Spleen (tissue), 11 donors: ENCODE data around the gene EFCAB11. TPM values are rescaled to one million over a fixed set of nuclear protein-coding genes. Genes with fewer than 3 reads are reported as not detected.

Experiments
- DNase-seq: peaks from one replicate; pipeline ENCODE4 v3.0.0-alpha.2; 2020
- H3K27ac ChIP-seq, 8 donors: fragments of 200-600 bp; sonication (generic) in 7 of 8; 1 replicate in 4 of 8; 2 replicates in 4 of 8; pipeline versions ENCODE4 v1.5.0 to v1.8.0; 2016 to 2021; ENCODE audit warnings: inconsistent platforms in 4 of 8, mild to moderate bottlenecking in 4 of 8, moderate library complexity in 1 of 8
- H3K27me3 ChIP-seq, 7 donors: fragments of 200-600 bp; sonication (generic) in 6 of 7; replicated peaks in 1 of 7; 1 replicate in 4 of 7; 2 replicates in 3 of 7; pipeline versions ENCODE4 v1.5.0 to v1.8.0; 2016 to 2021; ENCODE audit warnings: inconsistent platforms in 3 of 7, mild to moderate bottlenecking in 1 of 7
- H3K36me3 ChIP-seq, 6 donors: fragments of 200-600 bp; sonication (generic) in 5 of 6; 1 replicate in 4 of 6; 2 replicates in 2 of 6; pipeline versions ENCODE4 v1.5.0 to v1.8.0; 2016 to 2021; ENCODE audit warnings: inconsistent platforms in 2 of 6
- H3K4me1 ChIP-seq, 6 donors: fragments of 200-600 bp; sonication (generic) in 5 of 6; 1 replicate in 3 of 6; 2 replicates in 3 of 6; pipeline versions ENCODE4 v1.5.0 to v1.8.0; 2016 to 2021; ENCODE audit warnings: inconsistent platforms in 3 of 6
- H3K4me3 ChIP-seq, 8 donors: fragments of 200-600 bp; sonication (generic) in 7 of 8; 1 replicate in 4 of 8; 2 replicates in 4 of 8; pipeline versions ENCODE4 v1.5.0 to v1.8.0; 2016 to 2021; ENCODE audit warnings: inconsistent platforms in 4 of 8, mild to moderate bottlenecking in 4 of 8, moderate library complexity in 2 of 8
- H3K9me3 ChIP-seq, 8 donors: fragments of 200-600 bp; sonication (generic) in 7 of 8; 1 replicate in 4 of 8; 2 replicates in 4 of 8; pipeline versions ENCODE4 v1.5.0 to v1.8.0; 2016 to 2021; ENCODE audit warnings: inconsistent platforms in 4 of 8
- CTCF ChIP-seq, 11 experiments: fragments of 200-600 bp in 7 of 11; fragments of 450-650 bp in 4 of 11; sonication (generic) in 4 of 11; IDR thresholded peaks in 8 of 11; conservative IDR thresholded peaks in 3 of 11; 1 replicate in 7 of 11; 2 replicates in 4 of 11; pipeline versions ENCODE4 v1.4.0 to v1.8.0; 2016 to 2021; ENCODE audit warnings: antibody characterized with exemption in 11 of 11, inconsistent platforms in 4 of 11, mild to moderate bottlenecking in 1 of 11
- POLR2A ChIP-seq, 3 donors: fragments of 450-650 bp; IDR thresholded peaks; one replicate each; pipeline ENCODE4 v1.5.1; 2017; ENCODE audit warnings: antibody characterized with exemption in 3 of 3, mild to moderate bottlenecking in 1 of 3
- POLR2AphosphoS5 ChIP-seq, 3 donors: sonication (generic); formaldehyde crosslinking; IDR thresholded peaks; one replicate each; pipeline ENCODE4 v1.5.1; 2017; ENCODE audit warnings: antibody characterized with exemption in 3 of 3
- WGBS, 5 donors: extraction: QIAGEN DNeasy Blood & Tissue Kit in 3 of 5; methylation state at CpG; one replicate each; pipeline versions ENCODE4 v1.1.5 to v1.1.7; 2013 to 2018; 5-methylcytosine and 5-hydroxymethylcytosine counted together
- intact Hi-C: fragments of 100-400 bp; cut with DNase I; formaldehyde crosslinking; loops from one replicate; pipeline ENCODE4 v1.15.0; 2023; ENCODE audit warnings: low total_unique reads
- polyA plus RNA-seq, 3 donors: library from polyadenylated mRNA; stranded (reverse); fragments of 200-250 nt; gene quantifications; one replicate each; pipeline ENCODE4 v1.2.1, GENCODE V29; 2013
- total RNA-seq, 7 donors: library from RNA; depleted of rRNA in 3 of 7; stranded (reverse); fragments of >200 nt in 3 of 7; fragmentation: NEBNext Ultra II Directional in 4 of 7; extraction: Animal tissue kit (Norgen Biotek cat#: 25700) in 4 of 7; gene quantifications; one replicate each; pipeline versions ENCODE4 v1.1.0 to v1.2.1, GENCODE V29; 2016 to 2021
- donor health status: healthy with polysubstance abuse.
- donor health status: DM: no; HTN: no; CAD: no; lungs with moderate emphysema.
- donor health status: DM: no; HTN: no; CAD: no.
- donor health status: Bipolar disorder and iron deficiency.
- donor health status: healthy.
- donor health status: DM: no; HTN: no; CAD: no.
- donor health status: DM: yes; HTN: yes; CAD: no.

The EFCAB11 gene
- total and polyA plus RNA-seq, 10 donors, result 2.5 to 13.7 (median 7.4) TPM

GRCh38 chr14:89775946-89776345, 178.6 kb downstream of the EFCAB11 start:
- no peak for TF ChIP-seq CTCF (IDR thresholded peaks at IDR 0.05 in 8 of 11, conservative IDR thresholded peaks at IDR 0.05 in 3 of 11)
- WGBS, 5 donors, result 56 to 83% (median 69%) methylated on average over 3 of the region's 3 CpGs
- H3K36me3 ChIP-seq, result no peaks in the 10 kb centered on the region
- no peak for DNase-seq
- H3K27ac ChIP-seq, result peak overlapping the region in 2 of 8 donors; percentile 13 to 35
- H3K9me3 ChIP-seq, result no peaks in the 10 kb centered on the region
- peaks cover 11 to 48% (median 25%) of the 10 kb centered on the region in 6 donors for H3K4me1 ChIP-seq
- no peak overlapping the region for H3K4me3 ChIP-seq
- intact Hi-C loops, result no loop called here
- no peaks in the 10 kb centered on the region for H3K27me3 ChIP-seq

GRCh38 chr14:89775151-89775550, 179.4 kb downstream of the EFCAB11 start:
- Histone ChIP-seq H3K27ac (peak overlapping the region in 1 of 8 donors; percentile 35), H3K4me3 (no peak overlapping the region), H3K9me3 (no peaks in the 10 kb centered on the region), H3K36me3 (no peaks in the 10 kb centered on the region), H3K4me1 (peaks cover 11 to 48% (median 25%) of the 10 kb centered on the region in 6 donors), H3K27me3 (no peaks in the 10 kb centered on the region)
- TF ChIP-seq POLR2AphosphoS5 (IDR thresholded peaks at IDR 0.05), result no peak
- TF ChIP-seq POLR2A (IDR thresholded peaks at IDR 0.05), result no peak
- TF ChIP-seq CTCF (IDR thresholded peaks at IDR 0.05 in 8 of 11, conservative IDR thresholded peaks at IDR 0.05 in 3 of 11), result no peak
- DNase-seq, result no peak
- intact Hi-C loops, result no loop called here
- WGBS, 5 donors, result 56 to 75% (median 72%) methylated on average over 7 of the region's 7 CpGs

- DNase-seq, result peak; percentile 95
- peak overlapping the region in 7 of 8 donors; percentile 32 to 79 (median 66) for H3K27ac ChIP-seq
These were observed 180.8 kb downstream of the EFCAB11 start for GRCh38 chr14:89773644-89774316.

More at GRCh38 chr14:89773644-89774316, 180.8 kb downstream of the EFCAB11 start:
- 8 to 37% (median 17%) methylated on average over 12 of the region's 12 CpGs for WGBS, 5 donors
- intact Hi-C loops, result no loop called here
- no peaks in the 10 kb centered on the region for H3K36me3 ChIP-seq
- H3K27me3 ChIP-seq, result no peaks in the 10 kb centered on the region
- H3K9me3 ChIP-seq, result no peaks in the 10 kb centered on the region
- TF ChIP-seq CTCF (IDR thresholded peaks at IDR 0.05 in 8 of 11, conservative IDR thresholded peaks at IDR 0.05 in 3 of 11), result peak in 1 of 11 experiments; percentile 14
- TF ChIP-seq POLR2AphosphoS5 (IDR thresholded peaks at IDR 0.05), result peak in 2 of 3 donors; percentile 60 to 73
- no peak for TF ChIP-seq POLR2A (IDR thresholded peaks at IDR 0.05)
- peaks cover 11 to 48% (median 25%) of the 10 kb centered on the region in 6 donors for H3K4me1 ChIP-seq
- H3K4me3 ChIP-seq, result peak overlapping the region in 4 of 8 donors; percentile 4 to 48 (median 6)
